C4-2B (cell line): Measurements from ENCODE around the gene POLR2H.

Experiments used
- CTCF ChIP-seq: fragments of 450-650 bp; conservative IDR thresholded peaks from 2 replicates; pipeline ENCODE4 v1.5.1; 2017; ENCODE audit warnings: mild to moderate bottlenecking
- ZFX ChIP-seq: fragments of 450-650 bp; IDR thresholded peaks from 2 replicates; pipeline ENCODE4 v1.6.1; 2017

GRCh38 chr3:184388936-184389230 is 27.4 kb downstream of the POLR2H start:
- TF ChIP-seq CTCF (no peak), ZFX (no peak)
